SK-N-SH (cell line): ENCODE results near the gene JMJD4. TPM values are rescaled to one million over a fixed set of nuclear protein-coding genes. Genes with fewer than 3 reads are reported as not detected.
A peak's percentile ranks its signal among the peaks of the same experiment; 100 is the strongest.

Experiments used
- CTCF ChIA-PET: fragments of 300-600, 350-600 bp; formaldehyde crosslinking; extraction: SDS; loops from one replicate; lab custom pipeline; 2021; lab: Yijun Ruan, JAX
- POLR2A ChIA-PET: fragments of 350-600 bp; sonication (Branson Sonifier 250); formaldehyde crosslinking; extraction: SDS; loops from one replicate; lab custom pipeline; 2020; ENCODE audit warnings: antibody characterized with exemption, inconsistent platforms; lab: Yijun Ruan, JAX
- DNase-seq: peaks from one replicate; pipeline ENCODE4 v3.0.0; 2012
- H2AFZ ChIP-seq: fragments of 200-600 bp; sonication (generic); 2 replicates; pipeline ENCODE4 v1.8.1; 2016; ENCODE audit warnings: antibody characterized with exemption, mild to moderate bottlenecking, low read depth
- H3F3A ChIP-seq: fragments of 200-600 bp; sonication (generic); replicated peaks from 2 replicates; pipeline ENCODE3; 2016; ENCODE audit warnings: antibody characterized with exemption, mild to moderate bottlenecking; ENCODE audit not compliant: insufficient read depth
- H3K27ac ChIP-seq, 2 experiments: fragments of 200-500 bp in 1 of 2; fragments of 200-600 bp in 1 of 2; sonication (Bioruptor generic) in 1 of 2; sonication (generic), shearing (Covaris generic) in 1 of 2; 2 replicates each; pipeline versions ENCODE4 v1.5.1 to v1.6.1; 2014 to 2016; ENCODE audit warnings: low read depth in 2 of 2, inconsistent platforms in 1 of 2, low read length in 1 of 2, mild to moderate bottlenecking in 1 of 2, mixed read lengths in 1 of 2
- H3K27me3 ChIP-seq: fragments of 200-600 bp; sonication (generic), shearing (Covaris generic); 2 replicates; pipeline ENCODE4 v1.6.1; 2016; ENCODE audit warnings: mixed run types; ENCODE audit not compliant: insufficient read depth
- H3K36me3 ChIP-seq, 2 experiments: fragments of 200-500 bp in 1 of 2; fragments of 200-600 bp in 1 of 2; sonication (Bioruptor generic) in 1 of 2; sonication (generic) in 1 of 2; replicated peaks in 1 of 2; 2 replicates each; pipeline versions ENCODE3 to v1.5.1; 2014 to 2016; ENCODE audit warnings: low read length in 1 of 2, mild to moderate bottlenecking in 1 of 2; ENCODE audit not compliant: insufficient read depth in 2 of 2, control insufficient read depth in 1 of 2
- H3K4me1 ChIP-seq, 2 experiments: fragments of 200-500 bp in 1 of 2; fragments of 200-600 bp in 1 of 2; sonication (Bioruptor generic) in 1 of 2; sonication (generic), shearing (Covaris generic) in 1 of 2; 2 replicates each; pipeline versions ENCODE4 v1.5.1 to v1.6.1; 2014 to 2016; ENCODE audit warnings: low read depth in 1 of 2, low read length in 1 of 2, mixed run types in 1 of 2; ENCODE audit not compliant: insufficient read depth in 2 of 2, control insufficient read depth in 1 of 2
- H3K4me2 ChIP-seq: fragments of 200-600 bp; sonication (generic), shearing (Covaris generic); 2 replicates; pipeline ENCODE4 v1.6.1; 2017; ENCODE audit warnings: mixed run types
- H3K4me3 ChIP-seq, 2 experiments: fragments of 200-500 bp in 1 of 2; fragments of 200-600 bp in 1 of 2; sonication (Bioruptor generic) in 1 of 2; sonication (generic), shearing (Covaris generic) in 1 of 2; 2 replicates each; pipeline versions ENCODE4 v1.5.1 to v1.8.1; 2014 to 2016; ENCODE audit warnings: low read depth in 2 of 2, inconsistent platforms in 1 of 2, low read length in 1 of 2, mild to moderate bottlenecking in 1 of 2, mixed read lengths in 1 of 2, moderate library complexity in 1 of 2
- H3K79me2 ChIP-seq: fragments of 200-600 bp; sonication (generic); 2 replicates; pipeline ENCODE4 v1.8.1; 2017; ENCODE audit warnings: mild to moderate bottlenecking; ENCODE audit not compliant: insufficient read depth
- H3K9ac ChIP-seq: fragments of 200-600 bp; sonication (generic); 2 replicates; pipeline ENCODE4 v1.6.1; 2017; ENCODE audit warnings: mixed run types
- H3K9me2 ChIP-seq: fragments of 200-600 bp; sonication (generic); 2 replicates; pipeline ENCODE4 v1.6.1; 2017; ENCODE audit warnings: mixed run types
- H3K9me3 ChIP-seq: fragments of 200-600 bp; sonication (generic); 2 replicates; pipeline ENCODE4 v1.6.1; 2017; ENCODE audit warnings: mixed run types, mild to moderate bottlenecking, moderate library complexity
- H4K20me1 ChIP-seq: fragments of 200-600 bp; sonication (generic); 2 replicates; pipeline ENCODE4 v1.6.1; 2017; ENCODE audit warnings: mild to moderate bottlenecking, mixed run types; ENCODE audit not compliant: insufficient read depth
- EP300 ChIP-seq, 2 experiments: IDR thresholded peaks; 2 replicates each; pipeline versions ENCODE4 v1.4.0 to v1.6.1; 2012; ENCODE audit warnings: borderline replicate concordance in 1 of 2, low read depth in 1 of 2, low read length in 1 of 2
- EZH2phosphoT487 ChIP-seq: fragments of 200-600 bp; sonication (generic); IDR thresholded peaks from 2 replicates; pipeline ENCODE4 v1.6.1; 2017; ENCODE audit warnings: low read depth, mixed run types, mild to moderate bottlenecking, antibody characterized with exemption, moderate library complexity, borderline replicate concordance
- FOSL2 ChIP-seq: IDR thresholded peaks from 2 replicates; pipeline ENCODE4 v1.4.0; 2012; ENCODE audit warnings: low read depth, mild to moderate bottlenecking, moderate library complexity, borderline replicate concordance
- GABPA ChIP-seq: IDR thresholded peaks from 2 replicates; pipeline ENCODE4 v1.4.0; 2012; ENCODE audit warnings: low read depth, mild to moderate bottlenecking
- NFIC ChIP-seq: IDR thresholded peaks from 2 replicates; pipeline ENCODE4 v1.4.0; 2012; ENCODE audit warnings: borderline replicate concordance
- PBX3 ChIP-seq: IDR thresholded peaks from 2 replicates; pipeline ENCODE4; 2012
- POLR2AphosphoS5 ChIP-seq: IDR thresholded peaks from 2 replicates; pipeline ENCODE4 v1.6.1; 2012; ENCODE audit warnings: low read depth, low read length
- RAD21 ChIP-seq: IDR thresholded peaks from 2 replicates; pipeline ENCODE4 v1.6.1; 2012; ENCODE audit warnings: mild to moderate bottlenecking, low read length
- RXRA ChIP-seq: IDR thresholded peaks from 2 replicates; pipeline ENCODE4 v1.4.0; 2012; ENCODE audit warnings: low read depth, mild to moderate bottlenecking, borderline replicate concordance
- TEAD4 ChIP-seq: IDR thresholded peaks from 2 replicates; pipeline ENCODE4 v1.4.0; 2012; ENCODE audit warnings: mild to moderate bottlenecking, borderline replicate concordance; ENCODE audit not compliant: insufficient read depth
- USF2 ChIP-seq: fragments of 150-350 bp; IDR thresholded peaks from 2 replicates; pipeline ENCODE4 v1.6.1; 2017; ENCODE audit warnings: antibody characterized with exemption, low read length, low read depth, borderline replicate concordance
- WGBS: methylation state at CpG from one replicate; pipeline ENCODE4 v1.1.6; 2017; ENCODE audit warnings: low lambda C conversion rate; 5-methylcytosine and 5-hydroxymethylcytosine counted together
- polyA plus RNA-seq, 3 experiments: library from polyadenylated mRNA; depleted of rRNA; stranded (reverse); fragments of >200 nt; gene quantifications; 2 replicates each; pipeline ENCODE4 v1.2.3, GENCODE V29; 2012

Gene JMJD4
- polyA plus RNA-seq, 1 of the 3 experiments (the other 2 are of a cell fraction) = 15.0 TPM

DNA sequence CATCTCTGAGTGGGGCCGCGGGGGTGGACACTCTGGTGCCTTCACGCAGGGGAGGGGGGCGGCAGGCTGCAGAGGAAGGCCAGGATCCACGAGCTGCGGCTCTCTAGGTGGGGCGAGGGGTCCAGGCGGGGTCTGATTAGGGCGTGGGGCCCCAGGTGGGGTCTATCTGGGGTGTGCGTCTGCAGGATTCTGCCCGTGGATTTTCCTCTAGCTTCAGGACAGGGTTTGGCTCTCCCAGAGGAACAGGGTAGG lies 6.3 kb downstream of the JMJD4 start:
- Histone ChIP-seq H3K4me1 (peaks cover 8 to 26% of the 10 kb centered on the region in 2 experiments; a peak in 3 of 4 replicates), H3K36me3 (peaks cover 5 to 26% of the 10 kb centered on the region in 2 experiments), H3K9ac (peak overlapping the region; percentile 53), H3K4me2 (peak overlapping the region; percentile 90), H4K20me1 (peaks cover 8% of the 10 kb centered on the region; the same call in 1 of the 2 replicates), H2AFZ (0 out of 2 replicates have a peak overlapping the region, but pooled peaks have one; percentile 68), H3K79me2 (peaks cover 11% of the 10 kb centered on the region), H3K27ac (peak overlapping the region in 1 of 2 experiments; percentile 35; a peak in 1 of 4 replicates), H3K27me3 (no peaks in the 10 kb centered on the region), H3F3A (no peaks in the 10 kb centered on the region), H3K4me3 (peak overlapping the region; percentile 63 to 68), H3K9me2 (no peaks in the 10 kb centered on the region), H3K9me3 (no peaks in the 10 kb centered on the region)
- no peak for DNase-seq
- ChIA-PET POLR2A (no interaction called here), CTCF (interaction anchor here (0.9 to 2.8 kb wide), 2 partner anchors 34 to 217 kb away, joined by 3 to 11 read pairs; no protein-coding TSS in a partner anchor)
- 12% methylated on average over 7 of the region's 11 CpGs for WGBS
- TF ChIP-seq RAD21 (no peak), GABPA (no peak), EP300 (IDR thresholded peaks at IDR 0.05; ENCODE audit: borderline replicate concordance in 1 of 2, low read depth in 1 of 2, low read length in 1 of 2) (no peak)

DNA sequence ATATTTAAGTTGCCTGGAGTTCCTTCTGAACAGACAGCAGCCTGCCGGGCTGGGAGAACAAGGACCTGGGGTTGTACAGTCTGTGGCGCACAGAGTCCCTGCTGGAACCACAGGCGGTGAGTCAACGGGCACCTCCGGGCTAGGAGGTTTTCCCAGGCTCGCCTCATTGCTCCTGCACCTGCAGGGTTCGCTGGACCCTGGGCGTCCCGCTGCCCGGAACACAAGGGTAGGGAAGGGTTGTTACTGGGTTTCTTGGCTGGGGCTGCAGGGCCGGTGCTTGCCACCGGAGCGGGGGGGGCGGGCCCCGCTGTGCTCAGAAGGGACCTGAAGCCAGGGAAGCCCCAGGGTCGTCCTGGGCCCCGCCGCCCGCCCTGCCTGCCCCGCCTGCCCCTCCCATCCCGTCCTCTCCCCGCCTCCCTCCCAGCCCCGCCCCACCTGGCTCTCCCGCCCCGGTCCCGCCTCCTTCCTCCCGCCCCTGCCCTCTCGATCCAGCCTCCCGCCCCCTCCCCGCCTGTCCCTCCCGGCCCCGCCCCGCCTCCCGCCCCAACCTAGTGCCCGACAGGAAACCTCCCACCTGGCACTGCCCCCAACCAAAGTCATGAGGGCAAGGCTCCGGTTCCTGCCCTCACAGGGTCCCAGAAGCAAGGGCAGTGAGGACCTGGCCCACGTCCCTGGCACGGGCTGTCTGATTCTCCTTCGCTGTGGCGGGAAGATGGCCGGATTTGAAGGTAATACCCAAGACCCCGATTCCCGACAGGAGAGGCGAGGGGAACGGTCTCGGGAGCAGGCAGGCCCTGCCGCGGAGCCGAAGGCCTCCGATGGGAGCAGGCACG lies 6.8 kb downstream of the JMJD4 start:
- peaks cover 6 to 22% of the 10 kb centered on the region in 2 experiments; a peak in 3 of 4 replicates for H3K4me1 ChIP-seq
- peak overlapping the region; percentile 63 to 68 for H3K4me3 ChIP-seq
- CTCF ChIA-PET = interaction anchor here (2.8 kb wide), 1 partner anchor 35 kb away, joined by 11 read pairs; no protein-coding TSS in a partner anchor
- WGBS = 0% methylated on average over 19 of the region's 51 CpGs
- peaks cover 4 to 25% of the 10 kb centered on the region in 2 experiments for H3K36me3 ChIP-seq
- H4K20me1 ChIP-seq = peaks cover 8% of the 10 kb centered on the region; the same call in 1 of the 2 replicates
- no peaks in the 10 kb centered on the region for H3K27me3 ChIP-seq
- no peaks in the 10 kb centered on the region for H3K9me3 ChIP-seq
- H3K9ac ChIP-seq = peak overlapping the region; percentile 53
- POLR2A ChIA-PET = no interaction called here
- H3K27ac ChIP-seq = peak overlapping the region in 1 of 2 experiments; percentile 35; a peak in 1 of 4 replicates
- H3K79me2 ChIP-seq = peaks cover 6% of the 10 kb centered on the region; the same call in 1 of the 2 replicates
- H3K9me2 ChIP-seq = no peaks in the 10 kb centered on the region
- no peak for TF ChIP-seq RXRA
- 0 out of 2 replicates have a peak, but pooled peaks have one; percentile 19 for TF ChIP-seq PBX3
- TF ChIP-seq USF2 = no peak
- no peak for TF ChIP-seq TEAD4
- TF ChIP-seq POLR2AphosphoS5 = peak; percentile 25; the same call in 1 of the 2 replicates
- TF ChIP-seq FOSL2 = peak; percentile 23; the same call in 1 of the 2 replicates
- 0 out of 2 replicates have a peak, but pooled peaks have one; percentile 4 for TF ChIP-seq NFIC
- no peak for TF ChIP-seq EZH2phosphoT487
- no peak for TF ChIP-seq EP300 (IDR thresholded peaks at IDR 0.05; ENCODE audit: borderline replicate concordance in 1 of 2, low read depth in 1 of 2, low read length in 1 of 2)
- H3K4me2 ChIP-seq = peak overlapping the region; percentile 90
- H3F3A ChIP-seq = no peaks in the 10 kb centered on the region
- DNase-seq = peak; percentile 94
- H2AFZ ChIP-seq = 0 out of 2 replicates have a peak overlapping the region, but pooled peaks have one; percentile 68
